Measurements from ENCODE around the gene APOA1.
"Not testable (repeated sequence)": the region's sequence is repeated elsewhere in the genome, so short reads cannot be mapped to it uniquely, and the experiment has no call there.

APOA1 gene

GRCh38 chr11:116811194-116811593 is 26.2 kb downstream of the APOA1 start:
- no peak for DNase-seq

- DNase-seq, result peak; percentile 29
These were observed 28.9 kb downstream of the APOA1 start for GRCh38 chr11:116808262-116809175.

GRCh38 chr11:116807601-116808261 is 29.7 kb downstream of the APOA1 start:
- no peak for DNase-seq

GRCh38 chr11:116804001-116804400 is 33.4 kb downstream of the APOA1 start:
- DNase-seq, result no peak

- DNase-seq, result not testable (repeated sequence)
These were observed 35.8 kb downstream of the APOA1 start for GRCh38 chr11:116801662-116802061.

GRCh38 chr11:116800610-116801009 is 36.8 kb downstream of the APOA1 start:
- DNase-seq, result no peak

GRCh38 chr11:116798368-116798767 is 39.1 kb downstream of the APOA1 start:
- no peak for DNase-seq

- DNase-seq, result no peak
These were observed 39.6 kb downstream of the APOA1 start for GRCh38 chr11:116797816-116798215.

- no peak for DNase-seq
These were observed 40.9 kb downstream of the APOA1 start for GRCh38 chr11:116796548-116796947.

GRCh38 chr11:116794851-116795250 is 42.6 kb downstream of the APOA1 start:
- no peak for DNase-seq

GRCh38 chr11:116793772-116794097 is 43.7 kb downstream of the APOA1 start:
- DNase-seq, result no peak

GRCh38 chr11:116792869-116793771 is 44.3 kb downstream of the APOA1 start:
- peak; percentile 70 for DNase-seq

GRCh38 chr11:116792144-116792868 is 45.1 kb downstream of the APOA1 start:
- no peak for DNase-seq

- no peak for DNase-seq
These were observed 45.6 kb downstream of the APOA1 start, which contains the start of gene APOA5 for GRCh38 chr11:116791813-116792143. APOA5 (minus strand) TSS chr11:116791879; CDS start chr11:116791860, 19 bp downstream.

GRCh38 chr11:116791002-116791812 is 46.2 kb downstream of the APOA1 start:
- DNase-seq, result peak; percentile 59

GRCh38 chr11:116790167-116791001 is 47.0 kb downstream of the APOA1 start:
- DNase-seq, result no peak

- no peak for DNase-seq
These were observed 48.4 kb downstream of the APOA1 start for GRCh38 chr11:116788975-116789374.

- no peak for DNase-seq
These were observed 48.9 kb downstream of the APOA1 start for GRCh38 chr11:116788534-116788933.

- DNase-seq, result peak; percentile 75
These were observed 49.5 kb downstream of the APOA1 start, which contains the start of gene ZPR1 for GRCh38 chr11:116787786-116788486. ZPR1 (minus strand) TSS chr11:116788023; CDS start chr11:116787990, 33 bp downstream.

- no peak for DNase-seq
These were observed 50.0 kb downstream of the APOA1 start for GRCh38 chr11:116787436-116787785.

Data from EL (cell line).